Measurements from ENCODE around the gene ALAS1. TPM values are rescaled to one million over a fixed set of nuclear protein-coding genes. Genes with fewer than 3 reads are reported as not detected.

Gene ALAS1
- total RNA-seq, 1 donor from 2014 or later: 47.8 TPM

- DNase-seq (ENCODE audit: low read depth, low spot score): no peak
- Mint-ChIP-seq H3K27ac (ENCODE audit: unreplicated experiment) (no peak overlapping the region), H3K4me1 (peaks cover 4% of the 10 kb centered on the region), H3K4me3 (peak overlapping the region; percentile 75), H3K27me3 (ENCODE audit: low read depth) (peaks cover 51% of the 10 kb centered on the region), H3K36me3 (ENCODE audit: low read depth) (peaks cover 6% of the 10 kb centered on the region), H3K9me3 (peaks cover 2% of the 10 kb centered on the region)
- no peak for TF ChIP-seq CTCF (conservative IDR thresholded peaks at IDR 0.05)
Measured at GRCh38 chr3:52246264-52246620, 48.3 kb downstream of the ALAS1 start.

- DNase-seq (ENCODE audit: low read depth, low spot score): no peak
- Mint-ChIP-seq H3K27ac (ENCODE audit: unreplicated experiment) (no peak overlapping the region), H3K27me3 (ENCODE audit: low read depth) (peaks cover 51% of the 10 kb centered on the region), H3K36me3 (ENCODE audit: low read depth) (peaks cover 6% of the 10 kb centered on the region), H3K4me3 (peak overlapping the region; percentile 75), H3K9me3 (peaks cover 2% of the 10 kb centered on the region), H3K4me1 (peaks cover 4% of the 10 kb centered on the region)
- no peak for TF ChIP-seq CTCF (conservative IDR thresholded peaks at IDR 0.05)
Measured at GRCh38 chr3:52246728-52247408, 48.9 kb downstream of the ALAS1 start.

- Mint-ChIP-seq H3K9me3 (peaks cover 2% of the 10 kb centered on the region), H3K27me3 (ENCODE audit: low read depth) (peaks cover 51% of the 10 kb centered on the region), H3K36me3 (ENCODE audit: low read depth) (peaks cover 8% of the 10 kb centered on the region), H3K27ac (ENCODE audit: unreplicated experiment) (no peak overlapping the region), H3K4me3 (peak overlapping the region; percentile 75), H3K4me1 (peaks cover 4% of the 10 kb centered on the region)
- no peak for TF ChIP-seq CTCF (conservative IDR thresholded peaks at IDR 0.05)
- no peak for DNase-seq (ENCODE audit: low read depth, low spot score)
Measured at GRCh38 chr3:52247409-52248164, 49.6 kb downstream of the ALAS1 start.

- Mint-ChIP-seq H3K27me3 (ENCODE audit: low read depth) (peaks cover 48% of the 10 kb centered on the region), H3K36me3 (ENCODE audit: low read depth) (peaks cover 8% of the 10 kb centered on the region), H3K27ac (ENCODE audit: unreplicated experiment) (no peak overlapping the region), H3K9me3 (peaks cover 2% of the 10 kb centered on the region), H3K4me3 (peak overlapping the region; percentile 67), H3K4me1 (peaks cover 4% of the 10 kb centered on the region)
- TF ChIP-seq CTCF (conservative IDR thresholded peaks at IDR 0.05): no peak
- DNase-seq (ENCODE audit: low read depth, low spot score): no peak
Measured at GRCh38 chr3:52248165-52248541, 50.2 kb downstream of the ALAS1 start.

- Mint-ChIP-seq H3K4me3 (peak overlapping the region; percentile 76), H3K9me3 (no peaks in the 10 kb centered on the region), H3K27me3 (ENCODE audit: low read depth) (peaks cover 41% of the 10 kb centered on the region), H3K36me3 (ENCODE audit: low read depth) (peaks cover 8% of the 10 kb centered on the region), H3K27ac (ENCODE audit: unreplicated experiment) (no peak overlapping the region), H3K4me1 (peaks cover 4% of the 10 kb centered on the region)
- no peak for DNase-seq (ENCODE audit: low read depth, low spot score)
- no peak for TF ChIP-seq CTCF (conservative IDR thresholded peaks at IDR 0.05)
Measured at GRCh38 chr3:52248816-52249547, 51.0 kb downstream of the ALAS1 start.

Data from neural crest cell (in vitro differentiated cells).